Keratinocyte (primary cell): Measurements from ENCODE around the gene NPHS1. TPM values are rescaled to one million over a fixed set of nuclear protein-coding genes. Genes with fewer than 3 reads are reported as not detected.

Source experiments
- DNase-seq: peaks from one replicate; pipeline ENCODE4 v3.0.0-alpha.2; 2011; ENCODE audit warnings: low read depth, missing footprints, low spot score
- FAIRE-seq: peaks from 2 replicates; lab custom pipeline; 2011; peaks lifted over from hg19 to GRCh38; lab: Jason Lieb, UNC
- H2AFZ ChIP-seq: 2 replicates; pipeline ENCODE4 v1.6.0; 2012; ENCODE audit warnings: low read length, control low read depth, inconsistent platforms; ENCODE audit not compliant: control insufficient read depth
- H3K27ac ChIP-seq: 2 replicates; pipeline ENCODE4 v1.5.1; 2011; ENCODE audit warnings: low read length; ENCODE audit not compliant: control insufficient read depth, insufficient read depth
- H3K27me3 ChIP-seq: 3 replicates; pipeline ENCODE4 v1.6.0; 2011; ENCODE audit warnings: low read length; ENCODE audit not compliant: control insufficient read depth, insufficient read depth; ENCODE audit errors: extremely low read depth
- H3K36me3 ChIP-seq, 2 experiments: 2 replicates in 1 of 2; 3 replicates in 1 of 2; pipeline ENCODE4 v1.5.1; 2011; ENCODE audit warnings: low read length in 2 of 2, mild to moderate bottlenecking in 1 of 2; ENCODE audit not compliant: control insufficient read depth in 2 of 2, insufficient read depth in 2 of 2; ENCODE audit errors: extremely low read depth in 1 of 2
- H3K4me1 ChIP-seq: 3 replicates; pipeline ENCODE4 v1.5.1; 2011; ENCODE audit warnings: low read length; ENCODE audit not compliant: control insufficient read depth, insufficient read depth; ENCODE audit errors: extremely low read depth
- H3K4me2 ChIP-seq: 3 replicates; pipeline ENCODE4 v1.6.0; 2011; ENCODE audit warnings: low read depth, low read length; ENCODE audit not compliant: control insufficient read depth, insufficient read depth; ENCODE audit errors: extremely low read depth
- H3K4me3 ChIP-seq, 3 experiments: fragments of 200-600 bp in 1 of 3; sonication (generic) in 1 of 3; 2 replicates in 2 of 3; 3 replicates in 1 of 3; pipeline ENCODE4 v1.5.1; 2011 to 2016; ENCODE audit warnings: low read length in 3 of 3, mild to moderate bottlenecking in 3 of 3, control low read depth in 2 of 3, inconsistent platforms in 1 of 3, low read depth in 1 of 3, mixed read lengths in 1 of 3, mixed run types in 1 of 3, moderate library complexity in 1 of 3; ENCODE audit not compliant: control insufficient read depth in 2 of 3, insufficient read depth in 2 of 3; ENCODE audit errors: extremely low read depth in 1 of 3
- H3K79me2 ChIP-seq: 2 replicates; pipeline ENCODE4 v1.6.0; 2012; ENCODE audit warnings: low read length; ENCODE audit not compliant: control insufficient read depth, insufficient read depth
- H3K9ac ChIP-seq: 3 replicates; pipeline ENCODE4 v1.6.0; 2011; ENCODE audit warnings: low read length; ENCODE audit not compliant: control insufficient read depth, insufficient read depth; ENCODE audit errors: extremely low read depth
- H3K9me1 ChIP-seq: 3 replicates; pipeline ENCODE4 v1.6.0; 2011; ENCODE audit warnings: low read length; ENCODE audit not compliant: control insufficient read depth, insufficient read depth; ENCODE audit errors: extremely low read depth
- H3K9me3 ChIP-seq: 2 replicates; pipeline ENCODE4 v1.5.1; 2012; ENCODE audit warnings: low read depth, low read length; ENCODE audit not compliant: control insufficient read depth
- H4K20me1 ChIP-seq: 3 replicates; pipeline ENCODE4 v1.6.0; 2011; ENCODE audit warnings: low read length; ENCODE audit not compliant: control insufficient read depth, insufficient read depth; ENCODE audit errors: extremely low read depth
- CTCF ChIP-seq, 3 experiments: IDR thresholded peaks in 1 of 3; conservative IDR thresholded peaks in 1 of 3; optimal IDR thresholded peaks in 1 of 3; 2 replicates in 2 of 3; 3 replicates in 1 of 3; pipeline versions ENCODE3 to v1.5.1; 2011; ENCODE audit warnings: low read length in 3 of 3, mild to moderate bottlenecking in 3 of 3, moderate library complexity in 2 of 3, control low read depth in 1 of 3, inconsistent platforms in 1 of 3; ENCODE audit not compliant: insufficient read depth in 2 of 3; ENCODE audit errors: extremely low read depth in 1 of 3
- EZH2 ChIP-seq: IDR thresholded peaks from one replicate; pipeline ENCODE4 v1.6.1; 2012; ENCODE audit warnings: inconsistent platforms, mild to moderate bottlenecking, low read length, moderate library complexity
- dilution Hi-C: fragments of 300-500 bp; cut with MboI; formaldehyde crosslinking; loops from one replicate; pipeline ENCODE4 v1.7.0; 2020; ENCODE audit warnings: low sequenced_read_pairs; ENCODE audit not compliant: extremely low pct_ligation_motif_present
- polyA plus RNA-seq, 5 experiments: library from polyadenylated mRNA; depleted of rRNA in 3 of 5; stranded (reverse) in 3 of 5; stranded (forward) in 1 of 5; unstranded in 1 of 5; fragments of >200 nt; gene quantifications; 1 replicate in 1 of 5; 2 replicates in 3 of 5; 3 replicates in 1 of 5; pipeline versions ENCODE4 v1.2.1 to v1.2.3, GENCODE V29; 2011 to 2012; ENCODE audit warnings: missing spikeins in 2 of 5, low read depth in 1 of 5, low replicate concordance in 1 of 5

NPHS1 gene
- polyA plus RNA-seq, 1 donor (not counting 4 experiments of a cell fraction or from before 2014, with no cell fraction given): not detected

GRCh38 chr19:35898499-35898809, 46.1 kb upstream of the NPHS1 start:
- dilution Hi-C loops: no loop called here
- Histone ChIP-seq H3K79me2 (peaks cover 19% of the 10 kb centered on the region), H3K27ac (peak overlapping the region; percentile 85), H3K4me1 (peaks cover 27% of the 10 kb centered on the region), H3K9ac (peak overlapping the region; percentile 90), H3K36me3 (peaks cover 7 to 20% of the 10 kb centered on the region in 2 experiments), H3K9me3 (no peaks in the 10 kb centered on the region), H3K4me2 (peak overlapping the region; percentile 86), H4K20me1 (no peaks in the 10 kb centered on the region), H3K27me3 (no peaks in the 10 kb centered on the region), H3K9me1 (no peaks in the 10 kb centered on the region), H3K4me3 (peak overlapping the region; percentile 63 to 94 (median 87)), H2AFZ (peak overlapping the region; percentile 59)
- DNase-seq (no peak), FAIRE-seq (no peak)
- no peak for TF ChIP-seq EZH2
- no peak for TF ChIP-seq CTCF (optimal IDR thresholded peaks at IDR 0.05 in 1 of 3, IDR thresholded peaks at IDR 0.05 in 1 of 3, conservative IDR thresholded peaks at IDR 0.05 in 1 of 3; ENCODE audit: extremely low read depth in 1 of 3, insufficient read depth in 2 of 3, low read length in 3 of 3)

- dilution Hi-C loops: no loop called here
- peak overlapping the region; percentile 86 for H3K4me2 ChIP-seq
- peaks cover 7 to 24% of the 10 kb centered on the region in 2 experiments for H3K36me3 ChIP-seq
- no peaks in the 10 kb centered on the region for H4K20me1 ChIP-seq
- H3K9me1 ChIP-seq: no peaks in the 10 kb centered on the region
- DNase-seq (no peak), FAIRE-seq (no peak)
- peak overlapping the region; percentile 63 to 94 (median 87) for H3K4me3 ChIP-seq
- no peaks in the 10 kb centered on the region for H3K9me3 ChIP-seq
- H3K4me1 ChIP-seq: peaks cover 22% of the 10 kb centered on the region
- no peak overlapping the region for H2AFZ ChIP-seq
- H3K9ac ChIP-seq: peak overlapping the region; percentile 90
- H3K27ac ChIP-seq: peak overlapping the region; percentile 85
- TF ChIP-seq EZH2 (no peak), CTCF (optimal IDR thresholded peaks at IDR 0.05 in 1 of 3, IDR thresholded peaks at IDR 0.05 in 1 of 3, conservative IDR thresholded peaks at IDR 0.05 in 1 of 3; ENCODE audit: extremely low read depth in 1 of 3, insufficient read depth in 2 of 3, low read length in 3 of 3) (no peak)
- peaks cover 19% of the 10 kb centered on the region for H3K79me2 ChIP-seq
- H3K27me3 ChIP-seq: no peaks in the 10 kb centered on the region
Observed at GRCh38 chr19:35897706-35898451, 45.6 kb upstream of the NPHS1 start.
